Measurements from ENCODE around the gene ADRA2C.

Gene ADRA2C

GRCh38 chr4:3791910-3792542, 25.8 kb downstream of the ADRA2C start:
- DNase-seq (ENCODE audit: extremely low read depth in 1 of 2, low read depth in 1 of 2): no peak

- no peak for DNase-seq (ENCODE audit: extremely low read depth in 1 of 2, low read depth in 1 of 2)
Measured at GRCh38 chr4:3792813-3793212, 26.6 kb downstream of the ADRA2C start.

DNA sequence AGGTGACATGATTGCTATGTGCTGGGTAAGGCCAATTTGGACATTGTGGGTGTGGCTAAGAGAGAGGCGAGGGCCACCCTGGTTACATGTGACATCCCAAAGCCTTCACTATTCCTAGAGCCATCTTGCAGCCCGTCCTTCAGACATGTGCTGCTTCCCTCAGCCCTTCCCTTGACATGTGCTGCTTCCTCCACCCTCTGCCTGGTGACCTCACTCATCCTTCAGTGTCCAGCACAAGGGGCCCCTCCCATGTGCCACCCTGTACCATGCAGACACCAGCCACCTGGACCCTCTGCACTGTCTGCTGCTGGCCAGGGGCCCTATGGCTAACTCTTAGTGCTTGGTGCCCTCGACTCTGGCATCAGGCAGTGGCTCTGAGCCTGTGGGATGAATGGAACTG, 27.4 kb downstream of the ADRA2C start:
- no peak for DNase-seq (ENCODE audit: extremely low read depth in 1 of 2, low read depth in 1 of 2)

- no peak for DNase-seq (ENCODE audit: extremely low read depth in 1 of 2, low read depth in 1 of 2)
Measured at GRCh38 chr4:3796960-3797359, 30.8 kb downstream of the ADRA2C start.

DNA sequence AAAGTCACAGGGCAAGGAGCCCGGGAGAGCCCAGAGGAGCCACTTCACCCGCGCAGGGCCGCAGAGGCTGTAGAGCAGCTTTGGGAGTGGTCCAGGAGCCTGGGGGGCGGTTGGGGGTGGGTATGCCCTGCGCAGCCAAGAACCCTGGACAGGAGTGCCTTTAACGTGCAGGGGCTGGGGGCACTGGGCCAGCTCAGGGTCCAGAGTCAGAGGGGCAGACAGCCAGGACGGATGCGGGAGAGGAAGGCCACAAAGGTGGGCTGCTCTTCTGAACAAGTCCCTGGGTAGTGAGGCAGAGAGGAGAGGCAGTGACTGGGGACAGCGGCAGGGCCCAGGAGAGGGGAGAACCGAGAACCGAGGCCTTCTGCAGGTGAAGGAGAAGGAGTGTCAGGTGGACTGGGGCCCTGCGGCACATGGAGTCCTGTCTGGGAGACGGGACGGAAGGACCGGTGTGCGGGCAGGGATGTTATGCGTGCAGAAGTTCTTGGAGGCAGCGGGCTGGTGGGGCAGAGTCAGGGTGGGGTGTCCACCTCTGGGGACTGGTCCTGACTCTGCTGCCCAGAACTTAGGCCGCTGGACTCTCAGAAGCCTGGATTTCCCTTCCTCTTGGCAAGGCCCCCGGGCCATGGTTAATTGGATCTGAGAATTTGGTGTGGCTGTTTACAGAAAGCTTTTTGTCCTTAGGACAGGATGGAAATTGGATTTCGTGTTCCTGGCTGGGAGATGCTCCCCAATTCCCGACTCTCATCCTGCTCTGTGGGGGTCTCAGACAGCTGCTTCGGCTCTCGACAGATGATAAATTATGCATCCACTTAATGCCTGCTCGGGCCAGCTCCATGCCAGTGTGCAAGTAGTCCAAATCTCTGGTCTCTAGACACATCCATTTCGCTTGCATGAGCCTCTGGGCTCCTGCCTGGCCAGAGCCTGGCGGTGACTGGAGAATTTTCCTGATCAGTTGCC, 31.9 kb downstream of the ADRA2C start:
- DNase-seq (ENCODE audit: extremely low read depth in 1 of 2, low read depth in 1 of 2): no peak

DNA sequence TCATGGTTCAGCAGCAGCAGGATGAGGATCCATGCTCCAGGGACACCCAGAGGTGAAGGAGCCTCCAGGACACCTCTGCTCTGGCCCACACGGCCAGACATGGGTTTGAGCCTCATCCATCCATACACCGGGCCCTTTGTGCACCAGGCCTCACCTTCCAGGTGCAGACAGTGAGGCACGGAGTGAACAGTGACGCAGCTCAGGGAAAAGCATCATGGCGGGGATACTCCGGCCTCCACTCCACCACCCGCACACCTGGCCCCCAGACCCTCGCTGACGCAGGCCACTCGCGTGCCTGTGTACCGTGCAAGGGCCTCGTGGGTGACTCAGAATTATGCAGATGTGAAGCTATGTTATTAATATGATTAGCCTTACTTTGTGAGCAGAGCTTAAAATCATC, 33.3 kb downstream of the ADRA2C start:
- DNase-seq (ENCODE audit: extremely low read depth in 1 of 2, low read depth in 1 of 2): no peak

DNA sequence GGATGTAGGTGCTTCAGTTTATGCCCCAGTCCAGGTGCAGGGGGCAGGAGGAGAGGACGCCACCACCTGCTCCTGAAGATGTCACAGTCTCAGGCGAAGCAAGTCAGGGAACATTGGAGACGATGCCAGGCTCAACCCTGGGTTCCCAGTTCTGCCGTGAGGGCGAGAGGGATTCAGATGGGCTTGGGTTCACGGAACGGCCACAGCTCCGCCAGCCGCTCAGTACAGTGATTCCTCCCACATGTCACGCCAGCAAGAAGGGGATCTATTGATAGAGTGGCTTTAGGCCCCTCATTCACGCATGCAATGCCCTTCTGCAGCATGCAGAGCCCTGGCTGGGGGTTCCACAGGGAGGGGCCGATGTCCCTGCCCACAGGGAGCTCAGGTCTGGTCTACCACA, 34.2 kb downstream of the ADRA2C start:
- DNase-seq (ENCODE audit: extremely low read depth in 1 of 2, low read depth in 1 of 2): no peak

GRCh38 chr4:3801521-3801920, 35.3 kb downstream of the ADRA2C start:
- no peak for DNase-seq (ENCODE audit: extremely low read depth in 1 of 2, low read depth in 1 of 2)

DNA sequence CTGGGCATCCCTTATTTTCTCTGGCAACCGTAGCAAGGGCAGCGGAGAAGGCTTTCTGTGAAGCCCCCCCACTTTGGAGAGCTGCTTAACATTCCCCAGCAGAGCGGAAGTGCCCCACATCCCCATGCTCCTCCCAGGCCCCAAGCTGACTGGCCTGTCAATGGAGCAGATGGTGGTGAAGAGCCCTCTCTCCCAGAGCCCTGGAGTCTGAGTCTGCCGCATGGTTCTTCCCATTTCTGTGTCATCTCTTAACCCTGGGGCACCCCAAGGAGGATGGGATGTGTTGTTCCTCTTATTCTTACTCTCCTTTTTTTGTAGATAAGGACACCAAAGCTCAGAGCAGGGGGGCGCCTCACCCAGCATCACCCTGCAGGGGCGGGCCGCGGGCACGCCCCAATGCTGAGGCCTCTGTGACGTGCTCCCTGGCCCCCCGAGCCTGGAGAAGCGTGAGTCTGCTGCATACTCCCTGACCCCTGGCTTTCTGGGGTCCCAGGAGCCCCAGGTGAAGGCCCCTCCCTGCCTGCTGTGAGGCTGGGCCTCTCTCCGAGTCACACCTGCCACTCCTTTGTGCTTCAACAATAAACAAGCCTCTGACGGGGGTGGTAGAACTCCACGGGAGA, 35.9 kb downstream of the ADRA2C start:
- DNase-seq (ENCODE audit: extremely low read depth in 1 of 2, low read depth in 1 of 2): no peak

DNA sequence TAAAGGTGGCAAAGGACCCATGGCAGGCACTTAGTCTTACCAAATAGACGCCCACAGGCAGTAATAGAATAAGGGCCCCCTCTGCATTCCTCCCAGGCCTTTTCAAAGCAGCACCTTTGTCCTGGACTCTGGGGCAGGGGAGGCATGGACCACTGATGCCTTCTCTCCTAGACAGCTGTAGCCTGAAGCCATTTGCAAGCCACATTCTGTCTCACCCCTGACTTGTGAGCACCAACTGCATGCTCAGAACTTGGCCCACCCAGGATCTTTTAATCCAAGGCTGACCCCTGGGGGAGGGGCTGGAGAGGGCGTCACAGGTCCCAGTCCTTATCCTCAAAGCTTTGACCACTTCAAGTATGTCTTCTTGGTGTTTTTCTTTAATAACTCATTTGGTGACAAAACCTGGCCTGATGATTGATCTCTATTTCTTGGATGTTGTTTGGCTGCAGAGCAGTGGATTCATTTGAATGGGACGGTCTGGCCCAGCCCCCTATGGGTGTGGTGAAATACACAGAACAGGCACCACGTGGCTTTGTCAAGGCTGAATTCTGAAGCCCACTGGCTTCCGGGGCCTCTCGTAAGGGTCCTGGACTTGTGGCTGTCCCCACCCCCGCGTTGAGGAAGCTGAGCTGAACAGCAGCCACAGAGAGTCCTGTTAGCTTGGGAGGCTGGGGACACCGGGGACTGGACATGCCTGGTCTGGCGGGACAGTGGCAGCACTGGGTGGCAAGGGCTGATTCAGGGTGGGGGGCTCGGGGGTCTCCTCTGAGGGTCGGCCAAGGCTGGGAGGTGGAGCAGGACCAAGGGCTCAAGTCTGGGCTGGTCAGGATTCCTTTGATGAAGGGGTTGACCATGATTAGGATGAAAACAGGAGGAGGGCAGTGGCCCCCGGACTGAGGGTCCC, 36.6 kb downstream of the ADRA2C start:
- DNase-seq (ENCODE audit: extremely low read depth in 1 of 2, low read depth in 1 of 2): no peak

GRCh38 chr4:3803475-3803847, 37.3 kb downstream of the ADRA2C start:
- DNase-seq (ENCODE audit: extremely low read depth in 1 of 2, low read depth in 1 of 2): no peak

GRCh38 chr4:3803946-3804345, 37.8 kb downstream of the ADRA2C start:
- no peak for DNase-seq (ENCODE audit: extremely low read depth in 1 of 2, low read depth in 1 of 2)

DNA sequence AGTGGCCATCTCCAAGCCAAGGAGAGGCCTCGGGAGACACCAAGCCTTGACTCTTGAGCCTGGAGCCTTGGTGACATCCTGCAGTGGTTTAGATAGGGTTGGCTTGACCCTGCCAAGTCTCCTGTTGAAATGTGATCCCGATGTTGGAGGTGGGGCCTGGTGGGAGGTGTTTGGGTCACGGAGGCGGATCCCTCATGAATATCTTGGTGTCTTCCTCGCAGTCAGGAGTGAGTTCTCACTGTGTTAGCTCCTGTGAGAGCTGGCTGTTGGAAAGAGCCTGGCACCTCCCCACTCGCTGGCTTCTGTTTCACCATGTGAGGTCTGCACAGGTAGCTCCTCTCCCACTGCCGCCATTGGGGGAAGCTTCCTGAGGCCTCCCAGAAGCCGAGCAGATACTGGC, 38.8 kb downstream of the ADRA2C start:
- no peak for DNase-seq (ENCODE audit: extremely low read depth in 1 of 2, low read depth in 1 of 2)

- DNase-seq (ENCODE audit: extremely low read depth in 1 of 2, low read depth in 1 of 2): no peak
Measured at GRCh38 chr4:3805731-3806130, 39.5 kb downstream of the ADRA2C start.

GRCh38 chr4:3807311-3807710, 41.1 kb downstream of the ADRA2C start:
- no peak for DNase-seq (ENCODE audit: extremely low read depth in 1 of 2, low read depth in 1 of 2)

GRCh38 chr4:3807822-3808496, 41.8 kb downstream of the ADRA2C start:
- DNase-seq (ENCODE audit: extremely low read depth in 1 of 2, low read depth in 1 of 2): no peak

- no peak for DNase-seq (ENCODE audit: extremely low read depth in 1 of 2, low read depth in 1 of 2)
Measured at GRCh38 chr4:3808597-3808996, 42.4 kb downstream of the ADRA2C start.

DNA sequence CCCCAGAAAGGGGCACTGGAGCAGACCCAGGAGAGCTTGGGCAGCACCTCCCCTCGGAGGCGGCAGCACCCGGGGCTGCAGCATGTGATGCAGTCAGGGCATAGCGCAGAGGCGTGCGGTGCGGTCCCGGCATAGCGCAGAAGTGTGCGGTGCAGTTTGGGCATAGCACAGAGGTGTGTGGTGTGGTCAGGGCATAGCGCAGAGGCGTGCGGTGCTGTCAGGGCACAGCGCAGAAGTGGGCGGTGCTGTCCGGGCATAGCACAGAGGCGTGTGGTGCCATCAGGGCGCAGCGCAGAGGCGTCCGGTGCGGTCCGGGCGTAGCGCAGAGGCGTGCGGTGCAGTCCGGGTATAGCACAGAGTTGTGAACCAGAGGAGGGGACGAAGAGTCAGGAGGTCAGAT, 42.8 kb downstream of the ADRA2C start:
- DNase-seq (ENCODE audit: extremely low read depth in 1 of 2, low read depth in 1 of 2): no peak

DNA sequence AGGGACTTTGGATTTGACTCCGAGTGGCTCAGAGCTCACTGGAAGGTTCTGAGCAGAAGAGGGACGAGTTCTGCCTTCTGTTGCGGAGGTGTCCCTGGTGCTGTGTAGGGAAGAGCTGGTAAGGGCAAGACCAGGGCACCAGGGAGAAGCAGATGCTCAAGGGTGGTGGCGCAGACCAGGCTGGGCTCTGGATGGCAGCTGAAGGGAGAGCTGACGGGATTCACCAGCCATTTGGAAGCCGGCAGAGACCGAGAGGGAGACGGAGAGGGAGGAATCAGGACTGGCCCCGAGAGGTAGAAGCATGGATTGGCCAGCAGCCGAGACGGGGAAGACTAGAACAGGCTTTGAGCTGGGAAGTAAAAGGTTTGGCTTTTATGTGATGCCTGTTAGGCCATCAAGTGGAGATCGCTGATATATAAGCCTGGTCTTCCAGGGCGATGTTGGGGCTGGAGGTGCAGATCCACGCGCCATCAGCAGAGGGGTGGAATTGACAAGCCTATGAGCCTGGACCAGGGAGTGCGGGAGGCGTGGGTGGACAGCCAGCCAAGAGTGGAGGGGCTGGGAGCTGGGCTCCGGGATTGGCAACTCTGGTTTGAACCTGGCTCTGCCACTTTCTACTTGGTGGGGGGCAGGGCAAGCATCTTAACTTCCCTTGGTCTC, 43.4 kb downstream of the ADRA2C start:
- DNase-seq (ENCODE audit: extremely low read depth in 1 of 2, low read depth in 1 of 2): no peak
